Stomach (tissue), 4 donors: ENCODE measurements around the gene FOXL1.

ENCODE experiments used
- CTCF ChIP-seq, 7 experiments: fragments of 450-650 bp in 4 of 7; fragments of 200-600 bp in 3 of 7; sonication (generic) in 3 of 7; IDR thresholded peaks; one replicate each; pipeline ENCODE4 v1.5.1; 2016 to 2019; ENCODE audit warnings: antibody characterized with exemption in 7 of 7, control low read depth in 2 of 7, mild to moderate bottlenecking in 1 of 7
- POLR2A ChIP-seq, 4 donors: fragments of 450-650 bp; IDR thresholded peaks; one replicate each; pipeline ENCODE4 v1.6.1; 2016; ENCODE audit warnings: antibody characterized with exemption in 4 of 4, control low read depth in 2 of 4, mild to moderate bottlenecking in 1 of 4, moderate library complexity in 1 of 4
- POLR2AphosphoS5 ChIP-seq, 3 donors: sonication (generic); formaldehyde crosslinking; IDR thresholded peaks; one replicate each; pipeline ENCODE4 v1.6.1; 2016; ENCODE audit warnings: antibody characterized with exemption in 3 of 3

GRCh38 chr16:86570558-86571529 is 7.5 kb upstream of the FOXL1 start:
- TF ChIP-seq CTCF (IDR thresholded peaks at IDR 0.05) = no peak
- no peak for TF ChIP-seq POLR2A (IDR thresholded peaks at IDR 0.05)
- TF ChIP-seq POLR2AphosphoS5 (IDR thresholded peaks at IDR 0.05) = no peak
